HepG2 (cell line): ENCODE data around the gene TJAP1. TPM values are rescaled to one million over a fixed set of nuclear protein-coding genes. Genes with fewer than 3 reads are reported as not detected.
A peak's percentile ranks its signal among the peaks of the same experiment; 100 is the strongest.

ENCODE experiments used
- ERF ChIP-seq: IDR thresholded peaks from 2 replicates; pipeline ENCODE4 v1.6.1; 2018; ENCODE audit warnings: missing biosample characterization, missing genetic modification reagents
- EZH2 ChIP-seq: conservative IDR thresholded peaks from 2 replicates; pipeline ENCODE4 v1.6.1; 2012; ENCODE audit warnings: mild to moderate bottlenecking, low read depth, low read length, moderate library complexity
- JDP2 ChIP-seq: sonication (generic); formaldehyde crosslinking; IDR thresholded peaks from 2 replicates; pipeline ENCODE4 v1.8.1; 2022; ENCODE audit warnings: missing genetic modification reagents, borderline replicate concordance
- KMT2A ChIP-seq: sonication (generic); formaldehyde crosslinking; IDR thresholded peaks from 2 replicates; pipeline ENCODE4 v1.4.0; 2020; ENCODE audit warnings: missing genetic modification reagents
- MAZ ChIP-seq, 2 experiments: sonication (generic) in 1 of 2; formaldehyde crosslinking in 1 of 2; IDR thresholded peaks; 2 replicates each; pipeline versions ENCODE4 v1.5.0 to v1.6.1; 2012 to 2020; ENCODE audit warnings: low read depth in 2 of 2, mild to moderate bottlenecking in 2 of 2, borderline replicate concordance in 1 of 2, improper control_type of control experiment in 1 of 2, low read length in 1 of 2, missing genetic modification reagents in 1 of 2, moderate library complexity in 1 of 2
- MYNN ChIP-seq: sonication (generic); formaldehyde crosslinking; IDR thresholded peaks from 2 replicates; pipeline ENCODE4 v1.4.0; 2020; ENCODE audit warnings: mild to moderate bottlenecking, low read depth, missing genetic modification reagents
- TP53 ChIP-seq: sonication (generic); formaldehyde crosslinking; conservative IDR thresholded peaks from 2 replicates; pipeline ENCODE4 v1.4.0; 2020; ENCODE audit warnings: missing genetic modification reagents
- TRIM24 ChIP-seq: sonication (generic); formaldehyde crosslinking; IDR thresholded peaks from 2 replicates; pipeline ENCODE4 v1.8.0; 2022; ENCODE audit warnings: mild to moderate bottlenecking, missing genetic modification reagents
- ZKSCAN1 ChIP-seq: fragments of 150-350 bp; IDR thresholded peaks from 2 replicates; pipeline ENCODE4 v1.6.1; 2014; ENCODE audit warnings: low read length
- ZNF589 ChIP-seq: sonication (generic); formaldehyde crosslinking; conservative IDR thresholded peaks from 2 replicates; pipeline ENCODE4 v1.8.0; 2022; ENCODE audit warnings: mild to moderate bottlenecking, moderate library complexity, missing genetic modification reagents
- ZNF737 ChIP-seq: sonication (generic); formaldehyde crosslinking; IDR thresholded peaks from 2 replicates; pipeline ENCODE4 v1.5.0; 2020; ENCODE audit warnings: missing genetic modification reagents, mild to moderate bottlenecking, borderline replicate concordance
- ZNF746 ChIP-seq: sonication (generic); formaldehyde crosslinking; IDR thresholded peaks from 2 replicates; pipeline ENCODE4 v1.8.0; 2022; ENCODE audit warnings: mild to moderate bottlenecking, missing genetic modification reagents
- polyA plus RNA-seq, 8 experiments: library from polyadenylated mRNA; depleted of rRNA in 3 of 8; stranded (reverse) in 7 of 8; unstranded in 1 of 8; fragments of >200 nt; fragmentation: Illumina TruSeq in 4 of 8; extraction: Trizol in 4 of 8; gene quantifications; 2 replicates each; pipeline versions ENCODE4 v1.2.1 to v1.2.3, GENCODE V29; 2011 to 2016; ENCODE audit warnings: low read depth in 4 of 8, missing spikeins in 1 of 8, mixed read lengths in 1 of 8; ENCODE audit not compliant: insufficient read depth in 1 of 8
- total RNA-seq, 5 experiments: library from RNA; depleted of rRNA; stranded (reverse); fragments of >200 nt; fragmentation: Illumina TruSeq; extraction: Trizol; gene quantifications; 2 replicates each; pipeline ENCODE4 v1.2.3, GENCODE V29; 2016; ENCODE audit warnings: low read depth in 1 of 5
- TF ChIP-seq, protein P1 (sequence below): IDR thresholded peaks from 2 replicates; pipeline ENCODE4 v1.6.1; 2012; ENCODE audit warnings: low read depth, low read length, improper control_type of control experiment
- TF ChIP-seq, protein P2 (sequence below): sonication (generic); formaldehyde crosslinking; IDR thresholded peaks from 2 replicates; pipeline ENCODE4 v1.4.0; 2020; ENCODE audit warnings: missing genetic modification reagents
- TF ChIP-seq, protein P3 (sequence below): sonication (generic); formaldehyde crosslinking; IDR thresholded peaks from 2 replicates; pipeline ENCODE4 v1.4.0; 2020; ENCODE audit warnings: missing genetic modification reagents, borderline replicate concordance

Gene TJAP1
- total and polyA plus RNA-seq, 2 of the 13 experiments (the other 11 are each of a cell fraction or from before 2014, with no cell fraction given), result 15.7 to 41.6 TPM

DNA sequence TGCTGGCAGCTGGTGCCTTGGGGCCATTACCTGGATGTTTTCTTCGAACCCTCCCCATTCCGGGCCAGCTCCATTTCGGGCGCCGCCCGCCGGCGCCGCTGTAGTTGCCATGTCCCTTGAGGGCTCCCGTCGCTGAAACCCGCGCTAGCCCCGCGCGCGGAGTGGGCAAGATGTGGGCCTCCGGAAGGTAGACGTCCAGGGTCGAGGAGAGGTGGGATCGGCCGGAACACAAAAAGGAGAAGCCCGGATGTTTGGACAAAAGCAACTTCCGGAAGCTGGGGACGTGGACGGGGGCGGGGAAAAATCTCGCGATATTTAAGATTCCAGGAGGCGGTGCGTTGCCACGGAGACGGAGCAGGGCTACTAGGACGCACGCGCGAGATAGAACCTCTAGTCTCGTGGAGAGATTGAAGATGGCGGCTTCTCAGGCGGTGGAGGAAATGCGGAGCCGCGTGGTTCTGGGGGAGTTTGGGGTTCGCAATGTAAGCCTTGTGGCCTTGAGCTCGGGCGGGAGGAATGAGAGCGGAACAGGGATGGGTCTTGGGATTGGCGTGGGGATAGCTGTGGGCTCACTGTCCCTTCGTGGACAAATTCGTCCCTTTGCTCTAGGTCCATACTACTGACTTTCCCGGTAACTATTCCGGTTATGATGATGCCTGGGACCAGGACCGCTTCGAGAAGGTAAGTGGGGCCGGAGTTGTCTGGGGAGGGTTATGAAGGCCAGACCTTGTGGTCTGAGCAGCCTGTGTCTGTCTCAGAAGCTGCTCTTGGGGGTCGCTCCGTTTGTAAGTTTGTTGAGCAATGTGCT, 39.5 kb downstream of the TJAP1 start, which contains the start of the genes POLR1C and YIPF3 (continued):
- no peak for TF ChIP-seq ZNF737 (CRISPR knock-in tag)
- TF ChIP-seq, protein P1, sequence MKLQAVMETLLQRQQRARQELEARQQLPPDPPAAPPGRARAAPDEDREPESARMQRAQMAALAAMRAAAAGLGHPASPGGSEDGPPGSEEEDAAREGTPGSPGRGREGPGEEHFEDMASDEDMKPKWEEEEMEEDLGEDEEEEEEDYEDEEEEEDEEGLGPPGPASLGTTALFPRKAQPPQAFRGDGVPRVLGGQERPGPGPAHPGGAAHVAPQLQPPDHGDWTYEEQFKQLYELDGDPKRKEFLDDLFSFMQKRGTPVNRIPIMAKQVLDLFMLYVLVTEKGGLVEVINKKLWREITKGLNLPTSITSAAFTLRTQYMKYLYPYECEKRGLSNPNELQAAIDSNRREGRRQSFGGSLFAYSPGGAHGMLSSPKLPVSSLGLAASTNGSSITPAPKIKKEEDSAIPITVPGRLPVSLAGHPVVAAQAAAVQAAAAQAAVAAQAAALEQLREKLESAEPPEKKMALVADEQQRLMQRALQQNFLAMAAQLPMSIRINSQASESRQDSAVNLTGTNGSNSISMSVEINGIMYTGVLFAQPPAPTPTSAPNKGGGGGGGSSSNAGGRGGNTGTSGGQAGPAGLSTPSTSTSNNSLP, result no peak
- peak; percentile 55; the same call in 1 of the 2 replicates for TF ChIP-seq MAZ (IDR thresholded peaks at IDR 0.05; ENCODE audit: borderline replicate concordance, low read depth, low read length)
- peak; percentile 60 for TF ChIP-seq MAZ (CRISPR knock-in tag; IDR thresholded peaks at IDR 0.05; ENCODE audit: low read depth)
- no peak; the same call in 1 of the 2 replicates for TF ChIP-seq ZNF589
- TF ChIP-seq JDP2 (CRISPR knock-in tag), result no peak
- TF ChIP-seq TRIM24 (CRISPR knock-in tag), result no peak
- no peak for TF ChIP-seq TP53 (CRISPR knock-in tag)
- no peak; the same call in 1 of the 2 replicates for TF ChIP-seq MYNN (CRISPR knock-in tag)
- TF ChIP-seq ZNF746, result peak; percentile 83; the same call in 1 of the 2 replicates
- TF ChIP-seq ZKSCAN1, result no peak
- TF ChIP-seq EZH2, result no peak
- TF ChIP-seq ERF (CRISPR knock-in tag), result peak; percentile 90
- TF ChIP-seq, protein P2, sequence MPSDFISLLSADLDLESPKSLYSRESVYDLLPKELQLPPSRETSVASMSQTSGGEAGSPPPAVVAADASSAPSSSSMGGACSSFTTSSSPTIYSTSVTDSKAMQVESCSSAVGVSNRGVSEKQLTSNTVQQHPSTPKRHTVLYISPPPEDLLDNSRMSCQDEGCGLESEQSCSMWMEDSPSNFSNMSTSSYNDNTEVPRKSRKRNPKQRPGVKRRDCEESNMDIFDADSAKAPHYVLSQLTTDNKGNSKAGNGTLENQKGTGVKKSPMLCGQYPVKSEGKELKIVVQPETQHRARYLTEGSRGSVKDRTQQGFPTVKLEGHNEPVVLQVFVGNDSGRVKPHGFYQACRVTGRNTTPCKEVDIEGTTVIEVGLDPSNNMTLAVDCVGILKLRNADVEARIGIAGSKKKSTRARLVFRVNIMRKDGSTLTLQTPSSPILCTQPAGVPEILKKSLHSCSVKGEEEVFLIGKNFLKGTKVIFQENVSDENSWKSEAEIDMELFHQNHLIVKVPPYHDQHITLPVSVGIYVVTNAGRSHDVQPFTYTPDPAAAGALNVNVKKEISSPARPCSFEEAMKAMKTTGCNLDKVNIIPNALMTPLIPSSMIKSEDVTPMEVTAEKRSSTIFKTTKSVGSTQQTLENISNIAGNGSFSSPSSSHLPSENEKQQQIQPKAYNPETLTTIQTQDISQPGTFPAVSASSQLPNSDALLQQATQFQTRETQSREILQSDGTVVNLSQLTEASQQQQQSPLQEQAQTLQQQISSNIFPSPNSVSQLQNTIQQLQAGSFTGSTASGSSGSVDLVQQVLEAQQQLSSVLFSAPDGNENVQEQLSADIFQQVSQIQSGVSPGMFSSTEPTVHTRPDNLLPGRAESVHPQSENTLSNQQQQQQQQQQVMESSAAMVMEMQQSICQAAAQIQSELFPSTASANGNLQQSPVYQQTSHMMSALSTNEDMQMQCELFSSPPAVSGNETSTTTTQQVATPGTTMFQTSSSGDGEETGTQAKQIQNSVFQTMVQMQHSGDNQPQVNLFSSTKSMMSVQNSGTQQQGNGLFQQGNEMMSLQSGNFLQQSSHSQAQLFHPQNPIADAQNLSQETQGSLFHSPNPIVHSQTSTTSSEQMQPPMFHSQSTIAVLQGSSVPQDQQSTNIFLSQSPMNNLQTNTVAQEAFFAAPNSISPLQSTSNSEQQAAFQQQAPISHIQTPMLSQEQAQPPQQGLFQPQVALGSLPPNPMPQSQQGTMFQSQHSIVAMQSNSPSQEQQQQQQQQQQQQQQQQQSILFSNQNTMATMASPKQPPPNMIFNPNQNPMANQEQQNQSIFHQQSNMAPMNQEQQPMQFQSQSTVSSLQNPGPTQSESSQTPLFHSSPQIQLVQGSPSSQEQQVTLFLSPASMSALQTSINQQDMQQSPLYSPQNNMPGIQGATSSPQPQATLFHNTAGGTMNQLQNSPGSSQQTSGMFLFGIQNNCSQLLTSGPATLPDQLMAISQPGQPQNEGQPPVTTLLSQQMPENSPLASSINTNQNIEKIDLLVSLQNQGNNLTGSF (CRISPR knock-in tag), result peak; percentile 46; the same call in 1 of the 2 replicates
- TF ChIP-seq, protein P3, sequence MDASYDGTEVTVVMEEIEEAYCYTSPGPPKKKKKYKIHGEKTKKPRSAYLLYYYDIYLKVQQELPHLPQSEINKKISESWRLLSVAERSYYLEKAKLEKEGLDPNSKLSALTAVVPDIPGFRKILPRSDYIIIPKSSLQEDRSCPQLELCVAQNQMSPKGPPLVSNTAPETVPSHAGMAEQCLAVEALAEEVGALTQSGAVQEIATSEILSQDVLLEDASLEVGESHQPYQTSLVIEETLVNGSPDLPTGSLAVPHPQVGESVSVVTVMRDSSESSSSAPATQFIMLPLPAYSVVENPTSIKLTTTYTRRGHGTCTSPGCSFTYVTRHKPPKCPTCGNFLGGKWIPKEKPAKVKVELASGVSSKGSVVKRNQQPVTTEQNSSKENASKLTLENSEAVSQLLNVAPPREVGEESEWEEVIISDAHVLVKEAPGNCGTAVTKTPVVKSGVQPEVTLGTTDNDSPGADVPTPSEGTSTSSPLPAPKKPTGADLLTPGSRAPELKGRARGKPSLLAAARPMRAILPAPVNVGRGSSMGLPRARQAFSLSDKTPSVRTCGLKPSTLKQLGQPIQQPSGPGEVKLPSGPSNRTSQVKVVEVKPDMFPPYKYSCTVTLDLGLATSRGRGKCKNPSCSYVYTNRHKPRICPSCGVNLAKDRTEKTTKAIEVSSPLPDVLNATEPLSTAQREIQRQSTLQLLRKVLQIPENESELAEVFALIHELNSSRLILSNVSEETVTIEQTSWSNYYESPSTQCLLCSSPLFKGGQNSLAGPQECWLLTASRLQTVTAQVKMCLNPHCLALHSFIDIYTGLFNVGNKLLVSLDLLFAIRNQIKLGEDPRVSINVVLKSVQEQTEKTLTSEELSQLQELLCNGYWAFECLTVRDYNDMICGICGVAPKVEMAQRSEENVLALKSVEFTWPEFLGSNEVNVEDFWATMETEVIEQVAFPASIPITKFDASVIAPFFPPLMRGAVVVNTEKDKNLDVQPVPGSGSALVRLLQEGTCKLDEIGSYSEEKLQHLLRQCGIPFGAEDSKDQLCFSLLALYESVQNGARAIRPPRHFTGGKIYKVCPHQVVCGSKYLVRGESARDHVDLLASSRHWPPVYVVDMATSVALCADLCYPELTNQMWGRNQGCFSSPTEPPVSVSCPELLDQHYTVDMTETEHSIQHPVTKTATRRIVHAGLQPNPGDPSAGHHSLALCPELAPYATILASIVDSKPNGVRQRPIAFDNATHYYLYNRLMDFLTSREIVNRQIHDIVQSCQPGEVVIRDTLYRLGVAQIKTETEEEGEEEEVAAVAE (CRISPR knock-in tag), result 0 out of 2 replicates have a peak, but pooled peaks have one; percentile 31
- TF ChIP-seq KMT2A (CRISPR knock-in tag), result peak; percentile 96
